ENCODE data around the gene DIDO1. TPM values are rescaled to one million over a fixed set of nuclear protein-coding genes. Genes with fewer than 3 reads are reported as not detected.

DIDO1 gene
- total RNA-seq, 4 donors from 2014 or later: 64.6 to 143 (median 79.2) TPM

GRCh38 chr20:62845416-62846160 lies 80.7 kb downstream of the DIDO1 start:
- Histone ChIP-seq H3K9me3 (no peaks in the 10 kb centered on the region), H3K4me3 (no peak overlapping the region), H3K36me3 (no peaks in the 10 kb centered on the region), H3K4me1 (no peaks in the 10 kb centered on the region), H3K27me3 (no peaks in the 10 kb centered on the region), H3K27ac (no peak overlapping the region)
- no peak for DNase-seq (ENCODE audit: low spot score in 2 of 2)
- TF ChIP-seq EP300 (IDR thresholded peaks at IDR 0.05): no peak
- TF ChIP-seq, protein P1, sequence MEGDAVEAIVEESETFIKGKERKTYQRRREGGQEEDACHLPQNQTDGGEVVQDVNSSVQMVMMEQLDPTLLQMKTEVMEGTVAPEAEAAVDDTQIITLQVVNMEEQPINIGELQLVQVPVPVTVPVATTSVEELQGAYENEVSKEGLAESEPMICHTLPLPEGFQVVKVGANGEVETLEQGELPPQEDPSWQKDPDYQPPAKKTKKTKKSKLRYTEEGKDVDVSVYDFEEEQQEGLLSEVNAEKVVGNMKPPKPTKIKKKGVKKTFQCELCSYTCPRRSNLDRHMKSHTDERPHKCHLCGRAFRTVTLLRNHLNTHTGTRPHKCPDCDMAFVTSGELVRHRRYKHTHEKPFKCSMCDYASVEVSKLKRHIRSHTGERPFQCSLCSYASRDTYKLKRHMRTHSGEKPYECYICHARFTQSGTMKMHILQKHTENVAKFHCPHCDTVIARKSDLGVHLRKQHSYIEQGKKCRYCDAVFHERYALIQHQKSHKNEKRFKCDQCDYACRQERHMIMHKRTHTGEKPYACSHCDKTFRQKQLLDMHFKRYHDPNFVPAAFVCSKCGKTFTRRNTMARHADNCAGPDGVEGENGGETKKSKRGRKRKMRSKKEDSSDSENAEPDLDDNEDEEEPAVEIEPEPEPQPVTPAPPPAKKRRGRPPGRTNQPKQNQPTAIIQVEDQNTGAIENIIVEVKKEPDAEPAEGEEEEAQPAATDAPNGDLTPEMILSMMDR (IDR thresholded peaks at IDR 0.05): no peak
- TF ChIP-seq POLR2AphosphoS5 (IDR thresholded peaks at IDR 0.05): no peak
- TF ChIP-seq POLR2A (IDR thresholded peaks at IDR 0.05): no peak
- 90% methylated on average over 16 of the region's 16 CpGs for WGBS

DNA sequence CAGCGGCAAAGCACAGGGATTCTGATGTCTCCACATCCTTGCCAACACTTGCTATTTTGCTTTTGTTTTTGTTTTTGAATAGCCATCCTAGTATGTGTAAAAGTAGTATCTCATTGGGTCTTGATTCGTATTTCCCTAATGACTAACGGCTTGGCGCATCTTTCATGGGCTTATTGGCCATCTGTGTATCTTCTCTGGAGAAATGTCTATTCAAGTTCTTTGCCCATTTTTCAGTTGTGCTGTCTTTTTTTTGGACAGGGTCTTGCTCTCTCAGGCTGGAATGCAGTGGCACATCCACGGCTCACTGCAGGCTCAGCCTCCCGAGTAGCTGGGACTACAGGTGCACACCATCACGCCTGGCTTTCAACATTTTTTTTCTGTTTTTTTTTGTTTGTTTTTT lies 82.1 kb downstream of the DIDO1 start:
- no peak for DNase-seq (ENCODE audit: low spot score in 2 of 2)
- Histone ChIP-seq H3K27ac (no peak overlapping the region), H3K27me3 (no peaks in the 10 kb centered on the region), H3K4me3 (no peak overlapping the region), H3K4me1 (no peaks in the 10 kb centered on the region), H3K9me3 (no peaks in the 10 kb centered on the region), H3K36me3 (no peaks in the 10 kb centered on the region)
- 98% methylated on average over 7 of the region's 7 CpGs for WGBS
- no peak for TF ChIP-seq POLR2A (IDR thresholded peaks at IDR 0.05)
- TF ChIP-seq, protein P1 (IDR thresholded peaks at IDR 0.05): no peak
- TF ChIP-seq EP300 (IDR thresholded peaks at IDR 0.05): no peak
- TF ChIP-seq POLR2AphosphoS5 (IDR thresholded peaks at IDR 0.05): no peak

GRCh38 chr20:62843656-62844055 lies 82.6 kb downstream of the DIDO1 start:
- no peak overlapping the region for H3K4me3 ChIP-seq
- no peak for DNase-seq (ENCODE audit: low spot score in 2 of 2)
- WGBS: 91% methylated on average over 10 of the region's 10 CpGs
- no peaks in the 10 kb centered on the region for H3K4me1 ChIP-seq
- H3K36me3 ChIP-seq: no peaks in the 10 kb centered on the region
- no peak overlapping the region for H3K27ac ChIP-seq
- no peaks in the 10 kb centered on the region for H3K27me3 ChIP-seq
- H3K9me3 ChIP-seq: no peaks in the 10 kb centered on the region
- no peak for TF ChIP-seq EP300 (IDR thresholded peaks at IDR 0.05)
- no peak for TF ChIP-seq POLR2A (IDR thresholded peaks at IDR 0.05)
- TF ChIP-seq, protein P1 (IDR thresholded peaks at IDR 0.05): no peak
- no peak for TF ChIP-seq POLR2AphosphoS5 (IDR thresholded peaks at IDR 0.05)

DNA sequence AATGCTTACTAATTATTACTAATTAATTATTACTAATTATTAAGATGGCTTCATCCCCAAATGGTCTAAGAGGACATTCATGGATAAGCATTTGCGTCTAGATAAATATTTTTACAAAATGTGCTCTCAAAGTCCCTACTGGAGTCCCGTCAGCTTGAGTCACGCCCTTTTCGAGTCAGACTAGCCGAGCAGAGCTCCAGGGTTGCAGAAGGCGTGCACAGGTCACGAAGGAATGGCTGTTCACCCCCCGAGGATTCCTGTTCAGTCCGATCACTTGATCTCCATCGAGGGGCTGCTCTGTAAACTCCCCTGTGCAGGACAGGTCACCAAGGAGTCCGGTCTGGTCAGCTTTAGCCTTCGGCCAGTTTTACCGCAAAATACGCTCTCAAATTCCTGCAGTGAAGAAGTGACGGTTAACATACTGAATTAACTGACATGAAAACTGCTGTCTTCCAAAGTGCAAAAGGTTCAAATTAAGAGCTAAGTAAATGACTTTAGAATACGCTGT lies 84.5 kb downstream of the DIDO1 start:
- no peaks in the 10 kb centered on the region for H3K36me3 ChIP-seq
- no peak overlapping the region for H3K27ac ChIP-seq
- no peaks in the 10 kb centered on the region for H3K27me3 ChIP-seq
- TF ChIP-seq EP300 (IDR thresholded peaks at IDR 0.05) (no peak), POLR2A (IDR thresholded peaks at IDR 0.05) (no peak), POLR2AphosphoS5 (IDR thresholded peaks at IDR 0.05) (no peak)
- TF ChIP-seq, protein P1 (IDR thresholded peaks at IDR 0.05): no peak
- WGBS: 86% methylated on average over 16 of the region's 16 CpGs
- H3K4me3 ChIP-seq: no peak overlapping the region
- H3K4me1 ChIP-seq: peaks cover 15% of the 10 kb centered on the region
- no peak for DNase-seq (ENCODE audit: low spot score in 2 of 2)
- no peaks in the 10 kb centered on the region for H3K9me3 ChIP-seq
